ENCODE measurements around the gene MICAL3. TPM values are rescaled to one million over a fixed set of nuclear protein-coding genes. Genes with fewer than 3 reads are reported as not detected.
"Not testable (repeated sequence)": the region's sequence is repeated elsewhere in the genome, so short reads cannot be mapped to it uniquely, and the experiment has no call there.

The MICAL3 gene
- total RNA-seq, 1 donor from 2014 or later = 31.2 TPM

- ATAC-seq (no peak), DNase-seq (no peak)
- peaks cover 8% of the 10 kb centered on the region for H3K4me1 ChIP-seq
- intact Hi-C loops (cut with DNase I) = no loop called here
- H3K27ac ChIP-seq = no peak overlapping the region
- no peaks in the 10 kb centered on the region for H3K9me3 ChIP-seq
- H3K4me3 ChIP-seq = no peak overlapping the region
- no peak for TF ChIP-seq CTCF (IDR thresholded peaks at IDR 0.05)
- H3K36me3 ChIP-seq = no peaks in the 10 kb centered on the region
- H3K27me3 ChIP-seq = peaks cover 10% of the 10 kb centered on the region
Measured at GRCh38 chr22:18031695-18032454, 7.5 kb upstream of the MICAL3 start.

- peaks cover 27% of the 10 kb centered on the region for H3K27me3 ChIP-seq
- H3K4me1 ChIP-seq = peaks cover under 1% of the 10 kb centered on the region
- H3K9me3 ChIP-seq = no peaks in the 10 kb centered on the region
- no peaks in the 10 kb centered on the region for H3K36me3 ChIP-seq
- H3K4me3 ChIP-seq = no peak overlapping the region
- H3K27ac ChIP-seq = no peak overlapping the region
- no peak for TF ChIP-seq CTCF (IDR thresholded peaks at IDR 0.05)
- ATAC-seq = no peak
- no peak for DNase-seq
- intact Hi-C loops (cut with DNase I) = no loop called here
Measured at GRCh38 chr22:18029686-18030267, 5.4 kb upstream of the MICAL3 start.

- Histone ChIP-seq H3K4me1 (peaks cover 6% of the 10 kb centered on the region), H3K36me3 (no peaks in the 10 kb centered on the region), H3K27me3 (peaks cover 30% of the 10 kb centered on the region), H3K9me3 (no peaks in the 10 kb centered on the region), H3K4me3 (no peak overlapping the region), H3K27ac (no peak overlapping the region)
- no peak for TF ChIP-seq CTCF (IDR thresholded peaks at IDR 0.05)
- ATAC-seq (no peak), DNase-seq (no peak)
- intact Hi-C loops (cut with DNase I) = no loop called here
Measured at GRCh38 chr22:18028817-18029527, 4.6 kb upstream of the MICAL3 start.

GRCh38 chr22:18025898-18026297, 1.5 kb upstream of the MICAL3 start:
- intact Hi-C loops (cut with DNase I); DNase-seq; H3K9me3 ChIP-seq; H3K27ac ChIP-seq; H3K4me3 ChIP-seq; H3K36me3 ChIP-seq; ATAC-seq: not testable (repeated sequence)
- Histone ChIP-seq H3K4me1 (peaks cover 13% of the 10 kb centered on the region), H3K27me3 (peaks cover 34% of the 10 kb centered on the region)

GRCh38 chr22:18024956-18025720, 777 bp upstream of the MICAL3 start:
- peak overlapping the region; percentile 61 for H3K4me3 ChIP-seq
- peaks cover 31% of the 10 kb centered on the region for H3K27me3 ChIP-seq
- H3K27ac ChIP-seq = no peak overlapping the region
- H3K4me1 ChIP-seq = peaks cover 13% of the 10 kb centered on the region
- DNase-seq (no peak), ATAC-seq (no peak)
- intact Hi-C loops (cut with DNase I) = no loop called here
- no peak for TF ChIP-seq CTCF (IDR thresholded peaks at IDR 0.05)
- no peaks in the 10 kb centered on the region for H3K9me3 ChIP-seq
- H3K36me3 ChIP-seq = no peaks in the 10 kb centered on the region

Data from upper lobe of right lung (tissue), 1 donor.